ENCODE data around the gene PLCB1.
"Not testable (repeated sequence)": the region's sequence is repeated elsewhere in the genome, so short reads cannot be mapped to it uniquely, and the experiment has no call there.

Gene PLCB1

DNA sequence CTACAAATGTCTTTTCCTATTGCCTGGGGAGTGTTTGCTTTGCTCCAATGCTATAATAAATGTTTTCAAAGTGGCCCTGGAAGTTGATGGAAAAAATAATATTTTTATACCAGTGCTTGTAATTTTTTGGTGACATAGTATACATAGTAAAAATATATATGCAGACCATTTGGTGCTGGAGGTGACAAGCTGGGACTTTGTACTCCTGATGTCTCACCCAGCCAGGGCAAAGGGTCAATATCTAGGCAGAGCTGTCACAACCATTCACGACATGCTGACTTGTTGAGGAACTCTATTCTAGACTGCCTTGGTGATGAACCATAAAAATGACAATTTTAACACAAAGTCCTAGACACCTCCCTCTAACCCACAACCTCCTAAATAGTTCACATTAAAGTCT lies 203.0 kb downstream of the PLCB1 start:
- DNase-seq (ENCODE audit: low read depth), result no peak

DNA sequence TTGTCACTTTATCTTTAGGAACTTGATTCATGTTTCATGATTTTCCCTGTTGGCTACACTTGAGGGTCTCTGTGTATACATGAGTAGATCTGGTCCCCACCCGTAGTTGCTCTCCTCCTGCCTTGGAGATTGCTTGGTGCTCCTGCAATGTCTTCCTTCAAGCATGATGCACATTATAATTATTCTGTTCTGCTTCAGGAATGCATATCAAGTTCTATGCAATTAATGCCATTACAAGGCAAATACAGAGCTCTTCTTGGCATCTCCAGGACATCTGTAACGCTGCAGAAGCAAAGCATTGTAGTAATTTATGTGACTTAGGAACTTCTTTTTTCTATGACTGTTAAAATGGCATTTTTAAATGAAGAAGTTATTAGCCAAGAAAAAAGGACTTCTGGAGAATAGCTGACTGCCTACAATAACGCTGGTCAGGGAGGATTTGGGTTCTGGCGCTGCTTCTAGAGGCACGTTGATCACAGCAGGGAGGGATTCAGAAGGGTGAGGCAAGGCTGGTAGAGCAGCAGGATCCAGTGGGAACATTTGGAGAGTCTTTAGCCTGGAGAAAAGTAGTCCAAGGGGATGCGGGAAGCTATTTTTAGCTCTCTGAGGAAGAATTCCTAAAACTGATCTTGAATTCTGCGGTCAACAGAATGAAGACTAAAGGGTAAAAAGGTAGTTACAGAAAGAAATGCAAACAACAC lies 203.6 kb downstream of the PLCB1 start:
- no peak for DNase-seq (ENCODE audit: low read depth)

DNA sequence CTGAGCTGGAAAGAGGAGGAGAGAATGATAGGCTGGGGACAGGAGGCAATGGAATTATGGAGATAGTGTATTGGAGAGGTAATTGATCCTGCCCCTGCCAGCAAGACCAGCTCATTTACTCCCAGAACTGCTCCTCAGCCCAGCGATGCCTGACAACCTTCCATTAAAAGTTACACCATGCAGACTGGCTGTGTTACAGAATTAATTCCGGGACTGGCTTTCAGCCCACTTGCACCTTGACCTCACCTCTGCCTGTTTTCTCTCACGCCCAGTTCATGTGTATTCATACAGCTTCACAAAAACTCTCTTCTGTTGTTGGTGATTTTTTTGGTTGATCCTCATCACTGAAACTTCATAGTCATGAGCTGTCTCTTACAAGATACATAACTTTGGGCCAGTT lies 207.3 kb downstream of the PLCB1 start:
- no peak for DNase-seq (ENCODE audit: low read depth)

DNA sequence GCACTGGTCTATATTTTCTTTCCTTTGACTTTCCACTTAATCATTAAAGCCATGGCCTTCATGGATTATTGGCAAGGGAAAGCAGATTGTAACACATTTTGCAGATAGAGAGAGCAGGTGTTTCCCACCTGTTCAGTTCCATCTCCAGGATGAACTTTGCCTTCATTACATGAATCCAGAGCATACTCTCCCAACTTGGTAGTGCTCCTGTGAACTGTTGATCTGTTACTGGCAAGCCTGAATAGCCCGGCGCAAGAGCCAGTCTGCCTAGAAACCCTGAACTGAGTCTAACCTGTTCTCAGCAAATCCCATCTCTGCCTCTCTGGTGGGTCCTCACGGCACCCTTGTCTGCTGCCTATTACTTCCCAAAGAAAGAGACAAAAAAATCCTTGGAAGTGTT lies 210.3 kb downstream of the PLCB1 start:
- DNase-seq (ENCODE audit: low read depth), result no peak

DNA sequence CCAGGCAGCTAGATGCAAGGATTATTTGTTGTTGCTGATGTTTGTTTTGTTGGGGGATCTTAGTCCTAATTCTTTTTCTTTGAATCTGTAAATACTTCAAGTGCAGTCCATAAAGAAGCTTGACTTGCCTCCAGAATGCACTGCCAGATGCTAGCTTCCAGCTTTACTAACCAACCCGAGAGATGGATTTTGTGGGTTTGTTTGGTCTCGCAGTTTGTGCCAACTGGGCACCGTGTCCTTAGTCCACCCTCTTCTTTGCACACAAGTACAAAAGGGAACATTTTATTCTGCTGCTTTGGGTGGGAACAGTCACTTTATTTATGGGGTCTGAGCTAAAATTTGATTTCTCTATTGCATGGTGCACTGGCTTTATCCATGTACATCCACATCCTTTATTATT lies 212.0 kb downstream of the PLCB1 start:
- no peak for DNase-seq (ENCODE audit: low read depth)

DNA sequence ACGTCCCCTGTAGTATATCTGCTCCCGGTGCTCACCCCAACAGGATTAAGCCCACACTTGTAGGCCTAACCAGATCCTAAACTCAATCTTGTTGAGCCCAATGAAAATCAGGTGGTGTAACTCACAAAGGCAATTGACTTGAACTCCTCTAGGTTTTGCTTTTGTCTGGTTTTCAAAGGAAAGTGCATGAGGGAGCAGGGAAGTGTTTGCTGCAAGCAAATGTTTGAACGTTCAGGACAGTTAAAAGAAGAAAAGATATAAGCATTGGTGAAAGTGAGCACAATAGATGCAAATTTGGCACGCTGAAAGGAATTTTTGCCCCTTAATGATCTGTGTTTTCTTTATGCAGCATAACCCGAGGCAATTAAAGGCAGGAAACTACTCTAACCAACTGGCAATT lies 212.6 kb downstream of the PLCB1 start:
- DNase-seq (ENCODE audit: low read depth), result no peak

DNA sequence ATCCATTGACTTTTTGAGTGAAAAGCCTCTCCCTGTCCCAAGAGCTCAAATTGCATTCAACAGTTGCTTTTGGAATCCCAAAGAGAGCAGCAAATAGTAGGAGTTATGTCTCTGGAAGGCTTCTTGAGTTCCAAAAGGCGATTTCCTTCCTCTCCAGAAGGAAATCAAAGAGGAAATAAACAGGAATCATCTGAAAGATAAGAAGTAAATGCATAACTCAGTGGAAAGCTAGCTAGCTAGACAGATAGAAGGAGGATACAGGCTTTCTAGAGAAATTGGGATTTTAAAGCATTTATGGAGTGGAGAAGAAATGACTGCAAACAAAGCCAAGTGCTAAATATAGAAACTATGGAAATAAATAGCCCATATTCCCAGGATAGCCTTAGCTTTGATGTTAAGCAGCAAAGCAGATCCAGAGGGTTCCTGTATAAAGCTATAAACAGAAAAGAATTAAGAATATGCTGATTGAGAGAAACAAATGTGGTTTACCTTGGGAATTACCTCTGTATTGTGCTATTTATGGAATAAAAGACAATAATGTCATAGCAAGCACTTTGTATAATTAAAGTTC lies 214.7 kb downstream of the PLCB1 start:
- no peak for DNase-seq (ENCODE audit: low read depth)

DNA sequence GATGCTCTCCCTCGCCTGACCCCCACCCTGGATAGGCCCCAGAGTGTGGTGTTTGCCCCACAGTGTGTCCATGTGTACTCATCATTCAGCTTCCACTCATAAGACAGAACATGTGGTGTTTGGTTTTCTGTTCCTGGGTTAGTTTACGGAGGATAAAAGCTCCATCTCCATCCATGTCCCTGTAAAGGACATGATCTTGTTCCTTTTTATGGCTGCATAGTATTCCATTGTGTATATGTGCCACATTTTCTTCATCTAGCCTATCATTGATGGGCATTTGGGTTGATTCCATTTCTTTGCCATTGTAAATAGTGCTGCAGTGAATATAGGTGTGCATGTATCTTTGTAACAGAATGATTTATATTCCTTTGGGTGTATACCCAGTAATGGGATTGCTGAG lies 218.2 kb downstream of the PLCB1 start:
- DNase-seq (ENCODE audit: low read depth), result not testable (repeated sequence)

DNA sequence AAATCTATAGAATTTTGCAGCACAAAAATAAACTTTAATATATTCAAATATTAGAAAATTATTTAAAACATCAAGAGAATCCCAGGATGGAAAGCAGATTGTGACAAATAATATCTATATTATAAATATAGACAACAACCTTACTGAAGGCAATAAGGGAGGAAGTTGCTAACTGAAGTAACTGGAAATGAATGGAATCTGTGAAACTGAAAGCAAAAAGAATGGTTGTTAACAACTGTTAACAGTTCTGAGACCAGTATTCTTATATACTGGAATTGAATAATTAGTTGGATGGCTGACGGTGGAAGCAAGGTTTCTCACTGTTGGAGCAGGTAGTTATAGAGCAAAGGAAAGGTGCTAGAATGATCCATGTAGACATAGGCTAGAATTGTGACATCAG lies 220.4 kb downstream of the PLCB1 start:
- no peak for DNase-seq (ENCODE audit: low read depth)

DNA sequence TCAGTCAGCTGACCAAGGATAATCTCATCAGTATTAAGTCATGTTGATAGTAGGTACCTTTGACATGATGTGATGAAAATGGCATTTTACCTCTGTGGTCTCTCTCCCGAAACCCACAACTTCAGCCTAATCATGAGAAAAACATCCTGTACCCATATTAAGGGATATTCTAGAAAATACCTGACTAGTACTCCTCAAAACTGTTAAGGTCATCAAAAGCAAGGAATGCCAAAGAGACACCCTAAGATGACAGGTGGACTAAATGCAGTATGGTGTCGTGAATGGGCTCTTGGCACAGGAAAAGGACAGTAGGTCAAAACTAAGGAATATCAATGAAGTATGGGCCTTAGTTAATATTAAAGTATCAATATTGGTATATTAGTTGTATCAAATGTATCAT lies 221.4 kb downstream of the PLCB1 start:
- no peak for DNase-seq (ENCODE audit: low read depth)

DNA sequence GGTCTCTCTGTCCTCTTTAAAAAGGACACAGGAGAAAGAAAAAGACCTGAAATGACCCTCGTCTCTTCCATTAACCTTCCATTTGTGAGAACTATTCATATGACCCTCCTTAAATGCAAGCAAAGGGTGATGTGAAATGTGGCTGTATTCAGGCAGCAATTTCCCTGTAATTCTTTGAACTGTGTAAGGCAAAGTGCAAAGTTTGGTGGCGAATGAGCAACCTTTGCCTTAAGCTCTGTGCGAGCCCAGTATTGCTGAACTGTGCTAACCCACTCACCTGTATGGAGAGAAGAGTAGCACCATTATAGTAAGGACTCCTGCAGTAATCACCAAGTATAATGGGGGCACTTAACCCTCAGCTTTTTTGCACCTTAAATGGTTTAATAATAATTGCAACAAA lies 223.4 kb downstream of the PLCB1 start:
- DNase-seq (ENCODE audit: low read depth), result no peak

DNA sequence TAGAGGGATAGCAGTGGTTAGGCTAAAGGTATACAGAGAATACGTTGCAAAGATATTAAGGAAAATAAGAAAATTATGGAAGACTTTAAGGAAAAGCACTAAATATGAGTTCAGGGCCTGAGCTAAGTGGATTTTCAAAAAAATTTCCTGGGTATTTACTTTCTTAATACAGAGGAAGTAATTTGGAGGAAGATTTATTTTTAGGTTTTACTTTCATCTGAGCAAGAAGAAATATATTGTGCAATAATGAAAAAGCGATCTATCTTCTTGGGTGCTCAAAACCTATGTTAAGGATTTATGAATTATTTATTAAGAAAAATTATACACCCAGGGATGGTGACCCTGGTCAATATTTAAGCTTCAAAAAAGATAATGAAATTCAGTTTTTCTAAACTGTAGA lies 224.7 kb downstream of the PLCB1 start:
- no peak for DNase-seq (ENCODE audit: low read depth)

DNA sequence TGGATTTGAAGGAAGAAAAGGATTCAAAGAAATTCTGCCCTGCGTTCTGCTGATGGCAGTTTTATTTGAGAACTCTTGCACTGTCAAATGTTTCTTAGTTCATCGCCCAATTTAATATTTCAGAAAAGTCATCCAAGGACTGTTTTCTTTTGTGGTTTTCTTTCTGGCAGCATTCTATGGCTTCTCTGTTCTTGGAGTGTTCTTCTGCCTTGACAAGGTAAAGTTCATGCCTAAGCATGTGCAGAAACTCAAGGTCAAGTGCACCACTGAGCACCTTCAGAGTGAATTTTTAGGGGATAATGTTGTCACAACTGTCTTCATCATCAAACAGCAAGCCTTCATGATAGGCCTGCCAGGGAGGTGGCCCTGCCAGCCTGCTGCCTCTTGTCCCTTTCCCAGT lies 225.6 kb downstream of the PLCB1 start:
- DNase-seq (ENCODE audit: low read depth), result no peak

DNA sequence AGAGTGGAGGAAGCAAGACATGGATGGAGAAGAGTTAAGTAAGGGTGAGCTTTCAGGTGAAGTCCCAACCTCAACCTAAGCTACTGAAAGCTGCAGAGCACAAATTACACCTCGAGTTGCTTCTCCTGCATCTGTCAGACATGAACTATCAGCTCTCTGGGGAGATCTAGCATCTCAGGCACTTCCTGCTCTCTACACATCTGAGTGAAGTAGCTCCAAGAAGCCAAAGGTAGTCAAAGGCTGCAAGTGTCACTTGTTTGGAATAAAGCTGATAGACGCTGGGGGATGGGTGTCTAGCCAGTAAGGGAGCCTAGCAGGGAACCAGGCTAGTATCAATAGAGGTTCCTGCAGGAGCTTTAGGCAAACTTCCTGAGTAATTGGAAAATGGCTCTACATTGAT lies 228.0 kb downstream of the PLCB1 start:
- no peak for DNase-seq (ENCODE audit: low read depth)

DNA sequence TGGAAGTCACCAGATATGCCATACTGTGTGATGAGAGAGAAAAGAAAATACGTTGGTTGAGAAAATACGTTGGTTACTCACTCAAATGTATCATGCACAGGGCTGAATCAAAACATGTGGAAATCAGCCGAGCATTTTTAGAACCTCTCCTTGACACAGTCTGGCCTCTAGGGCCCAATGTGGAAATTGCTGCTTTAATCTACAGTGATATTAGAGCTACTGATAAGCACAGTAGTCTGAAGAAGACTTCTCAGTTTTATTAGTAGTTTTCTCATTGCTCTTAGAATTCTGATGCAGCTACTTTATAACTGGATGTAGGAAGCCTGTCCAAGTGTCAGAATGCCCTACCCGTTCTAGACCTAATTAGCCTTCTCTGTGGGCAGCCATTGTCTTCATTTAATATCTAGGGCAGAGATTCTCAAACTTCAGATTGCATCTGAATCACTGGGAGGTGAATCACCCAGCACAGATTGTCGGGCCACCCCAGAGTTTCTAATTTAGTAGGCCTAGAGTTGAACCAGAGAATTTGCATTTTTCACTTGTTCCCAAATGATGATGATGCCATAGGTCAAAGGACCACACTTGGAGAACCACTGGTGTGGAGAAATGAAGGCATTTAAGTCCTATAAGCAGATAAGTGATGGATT lies 229.1 kb downstream of the PLCB1 start:
- peak; percentile 80 for DNase-seq (ENCODE audit: low read depth)

DNA sequence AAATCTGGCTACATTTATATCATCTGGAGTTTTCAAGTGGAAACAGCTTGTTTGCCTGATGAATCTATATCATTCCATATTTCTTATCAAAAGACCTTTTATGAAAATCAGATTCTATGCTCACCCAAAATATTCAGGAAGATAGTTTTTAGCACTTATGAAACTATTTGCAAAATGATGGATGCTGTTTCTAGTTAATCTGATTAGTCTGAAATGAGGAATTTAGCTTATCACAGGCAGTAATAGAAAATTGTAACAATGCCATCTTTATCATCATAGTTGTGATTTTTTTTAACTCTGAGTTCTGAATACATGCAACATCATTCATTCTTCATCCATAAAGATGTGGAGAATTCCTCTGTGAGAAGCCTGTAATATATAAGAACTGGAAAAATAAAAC lies 229.7 kb downstream of the PLCB1 start:
- DNase-seq (ENCODE audit: low read depth), result no peak

DNA sequence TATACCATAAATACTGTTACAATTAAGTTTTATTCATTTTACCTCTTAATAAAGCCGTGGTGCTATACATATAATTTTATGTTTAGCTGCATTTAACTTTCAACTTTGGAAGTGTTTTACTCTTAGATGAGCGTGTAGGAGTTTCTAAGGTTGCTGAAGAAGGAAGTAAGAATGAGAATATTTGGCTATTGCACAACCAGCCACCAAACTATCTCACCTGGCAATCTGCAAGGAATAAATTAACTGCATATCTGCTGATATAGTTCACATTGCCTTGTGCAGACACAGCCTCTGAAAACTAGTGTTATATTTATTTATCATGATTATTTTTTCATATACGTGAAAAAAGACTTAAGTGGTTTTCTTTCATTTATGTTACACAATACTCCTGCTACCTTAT lies 230.4 kb downstream of the PLCB1 start:
- DNase-seq (ENCODE audit: low read depth), result no peak

DNA sequence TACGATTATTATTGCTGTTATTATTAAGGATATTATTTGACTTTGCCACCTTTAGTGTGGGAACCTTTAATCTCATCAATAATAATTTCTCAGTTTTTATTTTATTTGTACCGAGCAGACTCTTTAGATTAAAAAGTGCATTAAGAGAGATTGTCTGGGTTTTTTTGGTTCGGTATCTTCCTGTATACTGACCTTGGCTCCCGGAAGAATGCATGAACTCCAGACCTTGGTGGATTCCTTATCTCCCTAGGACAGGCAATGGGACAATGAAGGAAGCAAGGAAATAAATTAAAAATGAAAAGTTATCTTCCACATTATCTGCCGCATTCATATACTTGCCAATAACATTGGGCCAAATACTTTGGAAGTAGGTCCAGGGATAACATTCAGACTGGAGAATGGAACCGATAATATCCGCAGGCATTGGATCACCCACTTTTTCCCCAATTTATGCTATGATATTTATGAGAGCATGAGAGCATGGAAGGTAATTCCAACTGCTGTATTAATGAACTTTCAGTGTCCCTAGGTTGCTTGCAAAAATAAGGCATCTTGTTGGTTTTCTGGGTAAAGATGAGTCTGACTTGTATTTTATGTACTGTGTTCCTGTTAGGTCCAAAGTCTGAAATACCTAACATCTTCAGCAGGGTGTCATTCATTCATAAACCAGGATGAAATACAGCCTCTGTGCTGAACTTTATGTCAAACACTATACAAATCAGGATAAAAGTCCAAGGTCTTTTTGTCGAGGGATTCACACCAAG lies 232.1 kb downstream of the PLCB1 start:
- no peak for DNase-seq (ENCODE audit: low read depth)

DNA sequence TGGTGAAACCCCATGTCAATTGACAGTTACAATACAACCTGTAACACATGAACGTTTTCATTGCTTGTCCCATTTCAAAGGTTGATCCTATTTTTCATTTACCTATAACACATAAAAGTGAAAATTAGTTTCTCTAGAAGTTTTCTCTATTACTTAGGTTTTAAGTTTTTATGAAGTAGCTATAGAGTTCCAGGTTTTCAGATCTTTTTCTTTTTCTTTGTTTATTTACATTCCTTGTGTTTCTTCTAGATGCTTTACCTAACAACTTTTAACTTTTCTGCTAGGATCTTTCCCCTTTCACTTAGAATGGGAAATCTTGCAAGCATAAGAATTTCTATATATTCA lies 232.6 kb downstream of the PLCB1 start:
- no peak for DNase-seq (ENCODE audit: low read depth)

DNA sequence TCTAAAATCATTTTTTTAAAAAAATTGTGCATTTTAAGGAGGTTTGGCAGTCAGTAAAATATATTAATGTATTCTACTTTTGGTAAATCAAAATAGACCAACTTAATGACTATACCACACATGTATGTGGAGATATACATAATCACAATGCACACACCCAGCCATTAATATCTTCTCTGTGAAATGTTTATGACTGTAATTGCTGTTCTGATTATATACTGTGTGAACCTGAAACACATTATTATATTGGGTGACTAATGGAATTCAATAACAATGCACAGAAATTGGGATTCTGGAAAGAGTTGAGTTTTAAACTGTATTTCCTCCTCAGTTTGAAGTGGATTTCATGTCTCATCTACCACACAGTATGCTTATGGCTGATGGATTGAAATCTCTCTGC lies 233.6 kb downstream of the PLCB1 start:
- DNase-seq (ENCODE audit: low read depth), result no peak

DNA sequence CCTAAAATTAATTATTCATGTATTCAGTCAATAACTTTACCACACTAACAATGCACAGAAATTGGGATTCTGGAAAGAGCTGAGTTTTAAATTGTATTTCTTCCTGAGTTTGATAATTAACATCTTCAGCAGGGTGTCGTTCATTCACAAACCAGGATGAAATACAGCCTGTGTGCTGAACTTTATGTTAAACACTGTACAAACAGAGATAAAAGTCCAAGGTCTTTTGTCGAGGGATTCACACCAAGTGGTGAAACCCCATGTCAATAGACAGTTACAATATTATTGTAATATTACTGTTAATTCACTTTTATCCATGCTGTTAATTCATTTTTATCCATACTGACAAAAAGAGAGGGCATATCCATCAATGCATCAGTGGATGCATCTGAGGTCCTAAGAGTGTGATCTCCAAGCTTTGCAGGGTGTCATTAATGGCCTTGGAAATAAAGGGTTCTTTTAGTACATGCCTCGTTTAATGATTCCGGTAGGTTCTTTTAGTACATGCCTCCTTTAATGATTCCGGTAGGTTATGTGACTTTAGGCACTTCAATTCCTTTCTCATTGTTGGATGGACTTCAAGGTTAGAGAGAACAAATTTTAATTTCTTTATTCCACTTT lies 234.3 kb downstream of the PLCB1 start:
- no peak for DNase-seq (ENCODE audit: low read depth)

DNA sequence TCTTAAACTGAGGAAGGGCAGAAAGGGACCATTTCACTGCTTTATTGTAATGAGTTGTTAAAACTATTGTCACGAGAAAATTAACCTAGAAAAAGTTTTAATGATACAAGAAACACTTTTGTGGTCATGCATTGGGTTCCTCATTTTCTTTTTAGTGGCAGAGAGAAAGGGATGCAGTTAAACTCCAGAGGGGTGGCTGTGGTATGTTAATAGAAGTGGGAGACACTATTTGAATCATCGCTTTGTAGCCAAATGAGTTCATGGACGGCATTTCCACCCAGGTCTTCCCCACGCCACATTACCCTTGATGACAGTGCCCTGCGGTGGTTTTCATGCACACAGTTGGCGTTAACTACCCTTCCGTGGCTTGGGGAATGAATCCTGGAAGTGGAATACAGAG lies 235.6 kb downstream of the PLCB1 start:
- no peak for DNase-seq (ENCODE audit: low read depth)

DNA sequence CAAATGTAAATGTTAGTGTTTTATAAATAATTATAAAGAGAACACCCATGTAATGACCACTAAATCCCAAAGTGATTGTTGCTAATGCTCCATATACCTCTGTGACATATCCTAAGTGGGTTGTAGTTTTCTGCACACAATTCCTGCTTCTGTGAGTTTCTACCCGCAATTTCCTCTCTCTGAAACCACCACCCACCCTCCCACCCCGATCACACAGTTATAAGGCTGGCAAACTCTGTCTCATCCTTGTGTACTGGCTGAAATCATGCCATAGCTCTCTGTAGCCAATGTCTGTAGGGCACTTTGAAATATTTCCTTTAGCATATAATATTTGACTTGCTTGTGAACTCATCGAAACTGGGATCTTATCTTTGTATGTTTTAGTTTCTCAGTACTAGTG lies 236.6 kb downstream of the PLCB1 start:
- no peak for DNase-seq (ENCODE audit: low read depth)
